NOMO-1 treated with DMSO at 0.1 percent for 48 hours (cell line): ENCODE measurements around the gene SMOC1.

Experiments
- DNase-seq: peaks from one replicate; lab custom pipeline; 2025; ENCODE audit not compliant: unreplicated experiment; lab: John Stamatoyannopoulos, UW

Gene SMOC1, protein sequence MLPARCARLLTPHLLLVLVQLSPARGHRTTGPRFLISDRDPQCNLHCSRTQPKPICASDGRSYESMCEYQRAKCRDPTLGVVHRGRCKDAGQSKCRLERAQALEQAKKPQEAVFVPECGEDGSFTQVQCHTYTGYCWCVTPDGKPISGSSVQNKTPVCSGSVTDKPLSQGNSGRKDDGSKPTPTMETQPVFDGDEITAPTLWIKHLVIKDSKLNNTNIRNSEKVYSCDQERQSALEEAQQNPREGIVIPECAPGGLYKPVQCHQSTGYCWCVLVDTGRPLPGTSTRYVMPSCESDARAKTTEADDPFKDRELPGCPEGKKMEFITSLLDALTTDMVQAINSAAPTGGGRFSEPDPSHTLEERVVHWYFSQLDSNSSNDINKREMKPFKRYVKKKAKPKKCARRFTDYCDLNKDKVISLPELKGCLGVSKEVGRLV

DNA sequence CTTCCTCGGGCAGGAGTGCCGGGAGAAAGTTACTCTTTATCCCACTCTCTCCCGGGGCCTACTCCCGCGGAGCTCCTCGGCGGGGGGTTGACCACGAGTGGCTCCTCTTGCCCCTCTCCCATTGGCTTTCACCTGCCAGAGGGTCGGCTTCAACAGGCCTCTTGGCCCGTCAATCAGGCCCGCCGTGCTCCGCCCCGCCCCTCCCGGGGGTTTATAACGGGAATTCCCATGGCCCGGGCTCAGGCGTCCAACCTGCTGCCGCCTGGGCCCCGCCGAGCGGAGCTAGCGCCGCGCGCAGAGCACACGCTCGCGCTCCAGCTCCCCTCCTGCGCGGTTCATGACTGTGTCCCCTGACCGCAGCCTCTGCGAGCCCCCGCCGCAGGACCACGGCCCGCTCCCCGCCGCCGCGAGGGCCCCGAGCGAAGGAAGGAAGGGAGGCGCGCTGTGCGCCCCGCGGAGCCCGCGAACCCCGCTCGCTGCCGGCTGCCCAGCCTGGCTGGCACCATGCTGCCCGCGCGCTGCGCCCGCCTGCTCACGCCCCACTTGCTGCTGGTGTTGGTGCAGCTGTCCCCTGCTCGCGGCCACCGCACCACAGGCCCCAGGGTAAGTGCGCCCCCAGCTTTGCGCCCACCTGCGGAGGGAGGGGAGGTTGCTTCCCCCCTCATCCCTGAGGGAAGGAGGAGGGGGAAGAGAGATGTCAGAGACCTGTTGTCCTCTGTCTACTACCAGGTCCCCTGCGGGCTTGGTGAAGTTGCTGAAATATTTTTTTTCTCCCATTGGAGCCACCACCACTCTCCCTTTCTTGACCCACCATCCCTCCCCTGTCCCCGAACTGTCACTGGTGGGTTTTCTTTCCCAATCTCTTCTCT, at the start of gene SMOC1:
SMOC1 (plus strand) TSS at position 242 of the 869 bp plus-strand sequence; CDS start at position 505, 263 bp downstream.
- no peak for DNase-seq

DNA sequence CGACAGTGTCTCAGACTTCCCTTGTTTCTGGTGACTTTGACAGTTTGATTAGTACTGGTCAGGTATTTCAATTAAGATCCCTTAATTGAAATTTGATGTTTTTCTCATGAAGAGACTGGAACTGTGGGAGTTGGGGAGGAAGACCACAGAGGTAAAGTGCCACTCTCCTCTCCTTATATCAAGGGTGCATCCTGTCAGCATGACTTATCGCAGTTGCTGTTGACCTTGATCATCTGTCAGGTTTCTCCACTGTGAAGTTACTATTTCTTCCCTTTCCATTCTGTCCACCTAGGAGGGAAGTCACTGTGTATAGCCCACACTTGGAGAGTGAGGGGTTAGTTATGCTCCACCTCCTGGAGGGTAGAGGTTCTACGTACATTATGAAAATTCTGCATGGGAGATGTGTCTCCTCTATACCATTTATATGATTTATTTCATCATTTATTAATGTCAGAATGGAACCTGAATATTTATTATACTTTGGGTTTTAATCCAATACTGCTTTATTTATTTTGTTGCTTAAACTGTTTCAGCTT, 40.3 kb upstream of the SMOC1 start:
- DNase-seq: no peak

DNA sequence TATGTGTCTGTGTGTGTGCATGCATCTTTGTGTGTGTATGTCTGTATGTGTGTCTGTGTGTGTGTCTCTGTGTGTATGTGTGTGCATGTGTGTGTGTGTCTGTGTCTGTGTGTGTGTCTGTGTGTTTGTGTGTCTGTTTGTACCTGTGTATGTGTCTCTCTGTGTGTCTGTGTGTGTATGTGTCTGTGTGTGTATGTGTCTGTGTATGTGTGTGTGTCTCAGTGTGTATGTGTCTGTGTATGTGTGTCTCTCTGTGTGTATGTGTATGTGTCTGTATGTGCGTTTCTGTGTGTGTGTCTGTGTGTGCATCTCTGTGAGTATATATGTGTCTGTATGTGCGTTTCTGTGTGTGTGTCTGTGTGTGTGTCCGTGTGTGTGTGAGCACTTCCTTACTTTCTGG, 39.6 kb upstream of the SMOC1 start:
- DNase-seq: no peak

DNA sequence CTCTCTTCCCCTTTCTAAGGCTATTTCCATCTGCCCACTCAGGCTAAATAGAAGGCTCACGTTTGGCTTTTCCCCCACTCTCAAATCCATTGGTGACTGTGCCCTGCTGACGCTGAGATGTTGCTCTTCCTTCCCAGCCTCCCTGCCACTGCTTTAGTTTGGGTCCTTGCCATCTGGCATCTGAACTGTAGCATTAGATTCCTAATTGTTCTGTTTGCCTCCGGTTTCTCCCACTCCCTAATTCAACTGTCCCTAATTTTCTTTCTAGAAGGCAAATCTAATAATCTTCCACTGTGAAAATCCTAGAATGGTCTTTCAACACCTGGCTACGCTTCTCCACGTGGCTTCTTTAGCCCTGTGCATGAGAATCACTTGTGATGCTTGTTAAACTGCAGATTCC, 37.6 kb upstream of the SMOC1 start:
- no peak for DNase-seq

DNA sequence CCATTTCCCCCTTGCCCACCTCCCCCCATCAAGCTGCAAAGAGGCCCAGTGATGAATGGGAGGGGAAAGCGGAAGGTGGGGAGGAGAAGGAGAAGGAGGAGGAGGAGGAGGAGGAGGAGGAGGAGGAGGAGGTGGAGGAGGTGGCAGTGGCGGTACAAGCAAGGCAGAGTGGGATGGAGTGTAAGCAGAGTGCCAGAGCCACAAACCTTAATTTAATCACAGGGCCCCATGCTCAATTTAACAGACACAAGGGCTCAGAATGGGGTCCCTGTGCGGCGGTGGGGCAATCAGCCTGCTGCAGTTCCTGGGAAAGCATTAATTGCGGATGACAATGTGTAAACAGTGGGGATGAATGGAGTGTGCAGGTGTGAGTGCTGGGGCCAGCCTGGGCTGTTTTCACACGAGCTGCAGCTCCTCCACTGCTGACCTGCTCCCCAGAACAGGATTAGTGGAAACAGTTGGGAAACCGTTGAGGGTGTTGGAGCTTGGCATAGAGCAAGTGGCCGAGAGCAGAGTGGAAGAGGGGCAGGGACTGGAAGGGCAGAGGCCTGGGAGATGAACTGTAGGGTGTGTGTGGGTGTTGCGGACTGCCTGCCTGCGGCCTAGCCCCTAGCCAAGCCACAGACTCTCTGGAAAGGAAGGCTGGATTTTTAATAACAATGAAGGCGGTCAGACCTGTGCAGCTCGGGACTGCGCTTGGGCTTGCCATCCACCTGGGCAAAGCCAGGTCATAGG, 36.4 kb upstream of the SMOC1 start:
- no peak for DNase-seq

DNA sequence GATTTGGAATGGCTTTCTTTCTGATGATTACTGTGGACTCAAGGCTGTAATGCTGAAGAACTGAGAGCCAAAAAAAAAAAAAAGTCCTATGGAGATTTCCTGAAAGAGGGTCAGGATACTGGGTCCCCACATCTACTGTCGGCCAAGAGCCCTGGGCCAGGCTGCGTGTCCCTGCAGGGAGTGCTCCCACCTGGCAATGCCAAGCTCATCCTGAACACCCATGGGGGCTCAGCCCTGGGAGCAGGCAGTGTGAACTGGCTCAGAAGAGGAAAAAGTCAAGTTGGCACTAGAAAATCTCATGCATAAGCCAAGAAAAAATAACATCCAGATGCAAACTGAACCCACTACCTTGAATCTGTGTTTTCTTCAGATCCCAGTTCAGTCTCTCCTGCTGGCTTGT, 35.0 kb upstream of the SMOC1 start:
- no peak for DNase-seq

DNA sequence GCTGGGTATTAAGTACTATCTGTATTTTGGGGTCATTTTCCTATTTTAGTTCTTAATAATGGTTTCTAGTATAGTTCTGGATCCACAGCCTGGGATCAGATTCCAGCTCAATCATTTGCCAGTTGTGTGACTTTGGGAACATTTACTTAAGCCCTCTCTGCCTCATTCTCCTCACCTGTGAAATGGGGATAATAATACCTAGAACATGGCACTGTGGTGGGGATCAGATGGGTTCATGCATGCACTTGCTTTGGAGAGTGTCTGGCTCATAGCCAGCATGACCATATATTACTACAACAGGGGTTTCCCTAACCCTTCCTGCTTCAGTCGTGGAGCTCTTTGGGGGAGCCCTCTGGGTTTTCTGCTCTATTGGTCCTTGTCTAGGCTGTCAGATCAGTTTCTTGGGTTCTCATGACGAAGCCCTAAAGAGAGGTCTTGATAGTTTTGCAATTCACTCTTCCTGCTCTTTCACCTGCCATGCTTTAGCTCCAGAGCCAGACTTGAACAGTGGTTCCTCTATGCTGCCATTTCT, 34.1 kb upstream of the SMOC1 start:
- DNase-seq: no peak

DNA sequence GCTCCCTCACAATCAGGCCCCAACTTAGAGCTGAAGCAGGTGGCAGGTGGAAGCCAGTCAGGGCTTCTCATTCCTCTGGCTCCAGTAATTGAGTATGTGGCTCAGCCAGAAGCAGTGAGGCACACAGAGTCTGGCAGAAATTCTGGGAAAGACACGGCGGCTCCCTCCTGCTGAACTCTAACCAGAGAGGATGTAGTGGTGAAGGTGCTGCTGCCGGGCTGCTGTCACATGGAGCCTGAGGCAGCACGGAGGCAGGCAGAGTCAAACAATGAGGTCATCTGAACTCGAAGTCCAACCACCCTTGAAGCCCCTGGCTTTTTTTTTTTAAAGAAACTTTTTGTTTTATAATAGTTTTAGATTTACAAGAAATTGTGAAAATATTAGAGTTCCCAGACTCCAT, 33.4 kb upstream of the SMOC1 start:
- DNase-seq: no peak

DNA sequence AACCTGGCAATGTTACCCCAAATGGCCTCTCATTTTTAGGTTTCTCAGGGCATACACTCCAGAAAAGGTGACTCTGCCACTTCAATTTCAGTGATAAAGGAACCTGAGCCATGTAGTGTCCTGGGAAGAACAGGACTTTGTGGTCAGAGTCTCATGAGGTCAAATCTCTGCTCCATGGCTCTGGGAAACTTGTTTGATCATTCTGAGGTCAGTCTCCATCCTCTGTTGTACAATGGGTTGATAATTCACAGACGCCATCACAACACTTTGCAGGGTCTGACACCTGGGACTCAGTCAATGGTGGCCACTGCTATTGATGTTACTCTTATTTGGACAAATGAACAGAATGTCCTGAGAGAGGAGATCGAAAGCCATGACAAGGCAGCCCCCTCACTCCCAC, 31.1 kb upstream of the SMOC1 start:
- DNase-seq: no peak

DNA sequence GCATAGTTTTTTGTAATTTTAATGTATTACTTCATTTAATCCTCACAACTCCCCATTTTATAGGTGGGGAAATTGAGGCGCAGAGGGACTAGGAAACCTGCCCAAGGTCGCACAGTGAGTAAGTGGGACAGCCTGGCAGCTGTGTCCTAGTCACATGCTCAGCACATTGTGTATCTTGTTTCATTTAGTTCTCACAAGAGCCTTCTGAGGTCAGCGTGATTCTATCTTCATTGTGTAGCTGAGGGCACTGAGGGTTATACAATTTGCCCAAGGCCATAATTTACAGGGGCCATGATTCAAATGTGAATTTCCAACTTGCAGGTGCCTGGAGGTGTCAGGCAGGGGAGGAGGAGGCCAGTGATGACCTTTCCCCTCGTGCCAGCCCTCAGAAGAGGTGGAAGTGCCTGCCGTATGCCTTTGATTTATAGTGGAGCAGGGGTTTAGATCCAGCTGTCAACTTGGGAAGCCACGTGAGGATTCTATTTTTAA, 30.3 kb upstream of the SMOC1 start:
- DNase-seq: no peak

DNA sequence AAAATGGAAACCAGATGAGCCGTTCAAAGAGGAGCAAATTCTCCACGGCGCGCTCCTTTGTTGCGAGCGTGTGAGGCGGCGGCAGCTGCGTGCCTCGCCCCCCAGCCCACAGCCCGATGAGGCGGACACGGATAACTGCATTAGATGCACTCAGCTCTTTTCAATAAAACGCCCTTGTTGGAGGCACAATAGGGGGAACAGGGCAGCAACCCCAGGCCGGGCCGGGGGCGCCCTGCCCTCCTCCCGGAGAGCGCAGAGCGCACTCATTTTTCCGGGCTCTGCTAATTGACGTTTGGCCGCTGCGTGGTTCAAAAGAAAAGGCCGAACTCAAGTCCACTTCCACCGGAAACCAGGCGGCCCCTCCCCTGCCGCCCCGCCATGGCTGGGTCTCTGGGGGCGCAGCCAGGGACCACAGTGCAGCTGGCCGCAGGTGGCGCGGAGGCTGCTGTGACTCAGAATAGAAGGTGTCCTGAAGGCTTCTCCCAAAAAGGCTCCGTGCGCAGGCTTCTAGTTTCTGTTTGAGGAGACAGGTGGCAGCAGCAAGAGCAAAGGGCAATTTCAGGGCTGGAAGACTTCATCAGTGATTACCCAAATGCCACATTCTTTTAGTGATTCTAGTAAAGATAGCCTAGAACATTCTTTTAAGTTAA, 29.0 kb upstream of the SMOC1 start:
- no peak for DNase-seq

DNA sequence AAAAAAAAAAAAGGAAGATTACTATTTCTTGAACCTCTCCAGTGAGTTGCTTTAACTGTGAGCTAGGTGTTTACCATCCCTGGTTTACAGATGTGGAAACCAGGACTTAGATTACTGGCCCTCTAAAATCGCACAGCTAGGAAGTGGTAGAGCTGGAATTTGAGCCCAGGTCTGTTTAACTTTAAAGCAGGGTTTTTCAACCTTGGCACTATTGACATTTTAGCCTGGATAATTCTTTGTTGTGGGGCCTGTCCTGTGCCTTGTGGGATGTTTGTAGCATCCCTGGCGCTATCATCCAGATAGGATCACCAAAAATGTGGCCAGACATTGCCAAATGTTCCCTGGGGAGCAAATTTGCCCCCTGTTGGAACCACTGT, 28.5 kb upstream of the SMOC1 start:
- no peak for DNase-seq

DNA sequence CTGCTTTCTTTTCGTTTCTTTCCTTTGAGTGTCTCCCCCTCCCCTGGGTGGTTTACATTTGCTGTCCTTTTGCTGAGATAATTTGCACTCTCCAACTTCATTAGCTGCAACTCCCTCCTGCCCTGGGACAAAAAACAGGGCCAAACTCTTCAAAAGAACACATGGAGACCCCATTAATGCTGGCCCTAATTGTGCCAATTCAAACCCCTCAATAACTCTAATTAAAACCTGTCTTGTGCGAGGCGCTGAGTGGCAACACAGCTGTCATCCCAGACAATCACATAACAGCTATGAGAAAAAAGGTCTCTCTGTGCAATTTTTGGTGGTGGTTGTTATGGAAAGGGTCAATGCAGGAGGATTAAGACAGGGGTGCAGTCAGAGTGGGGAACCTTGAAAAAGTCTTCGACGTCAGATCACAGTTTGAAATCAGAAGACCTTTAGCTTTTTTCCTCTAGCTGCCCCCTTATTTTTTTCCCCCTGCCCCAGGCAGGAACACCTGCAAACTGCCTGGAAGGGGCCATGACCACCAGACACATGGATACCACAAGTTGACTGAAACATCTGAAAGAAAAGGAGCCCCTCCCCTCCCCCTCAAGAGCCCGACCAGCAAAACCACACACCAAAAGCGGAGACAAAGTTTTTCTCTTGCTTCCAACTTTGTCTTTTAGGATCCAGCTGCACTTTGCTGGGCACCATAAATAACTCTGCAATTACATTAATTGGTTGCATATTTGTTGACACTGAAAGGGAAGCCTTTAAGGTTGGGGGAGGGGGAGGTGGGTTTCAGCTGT, 26.5 kb upstream of the SMOC1 start:
- DNase-seq: no peak

DNA sequence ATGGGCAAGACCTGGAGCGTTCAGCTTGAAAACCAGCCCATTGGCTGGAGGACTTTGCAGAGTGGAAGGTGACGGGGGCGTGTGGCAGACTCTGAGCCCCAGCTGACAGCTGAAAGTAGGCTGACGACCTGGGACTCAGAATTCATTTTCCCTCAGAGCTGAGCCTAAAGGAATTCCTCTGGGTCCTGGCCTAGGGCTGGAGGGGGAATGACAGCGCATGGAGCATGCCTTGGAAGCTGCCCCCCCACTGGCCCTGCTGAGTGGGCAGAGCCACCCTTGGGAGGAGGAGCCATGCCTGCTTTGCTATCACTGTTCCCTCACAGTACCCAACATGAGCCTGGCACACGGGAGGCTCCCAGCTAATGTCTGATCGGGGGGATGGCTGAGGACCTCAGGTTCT, 25.4 kb upstream of the SMOC1 start:
- DNase-seq: no peak

DNA sequence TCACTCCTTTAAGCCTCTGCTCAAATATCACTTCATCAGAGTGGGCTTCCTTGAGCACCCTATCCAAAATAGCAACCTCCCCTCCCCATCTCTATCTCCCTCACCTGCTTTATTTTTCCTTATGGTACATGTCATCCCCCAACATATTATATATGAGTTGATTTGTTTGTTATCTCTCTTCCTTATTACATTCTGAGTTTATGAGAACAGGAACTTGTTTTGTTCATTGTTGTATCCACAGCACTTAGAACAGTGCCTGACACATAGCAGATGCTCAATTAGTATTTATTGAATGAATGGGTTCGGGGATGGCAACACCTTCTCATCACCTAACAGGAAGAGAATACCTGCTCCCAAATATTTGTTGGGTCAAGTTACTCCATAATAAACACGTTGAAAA, 24.6 kb upstream of the SMOC1 start:
- no peak for DNase-seq

DNA sequence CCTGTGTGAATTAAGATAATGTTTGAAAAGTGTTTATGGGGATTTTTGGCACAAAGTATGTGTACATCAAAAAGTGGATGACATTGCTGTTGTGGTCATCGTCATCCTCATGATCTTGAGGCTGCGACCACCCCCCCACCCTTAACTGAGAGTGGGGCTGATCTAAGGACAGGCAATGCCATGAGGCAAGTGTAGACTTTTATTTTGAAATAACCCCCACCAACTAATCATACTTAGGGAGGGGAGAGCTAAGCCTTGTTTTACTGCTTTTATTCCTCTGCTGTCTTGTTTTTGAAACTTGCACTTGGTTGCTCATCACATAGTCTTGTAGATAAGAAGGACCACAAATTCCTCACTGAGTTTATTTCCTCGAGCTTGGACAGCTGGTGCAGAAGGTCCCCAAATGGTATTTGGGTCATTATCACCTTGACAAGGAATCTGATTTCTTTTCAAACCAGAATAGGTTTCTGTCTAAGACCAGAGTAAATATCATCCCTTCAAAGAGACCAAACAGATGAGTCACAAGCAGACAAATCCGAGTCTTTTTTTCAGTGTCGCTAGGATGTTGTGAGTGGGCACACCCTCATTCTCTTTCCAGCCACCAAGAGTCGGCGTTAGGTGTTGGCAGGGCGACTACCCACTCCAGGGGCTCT, 23.9 kb upstream of the SMOC1 start:
- DNase-seq: no peak

DNA sequence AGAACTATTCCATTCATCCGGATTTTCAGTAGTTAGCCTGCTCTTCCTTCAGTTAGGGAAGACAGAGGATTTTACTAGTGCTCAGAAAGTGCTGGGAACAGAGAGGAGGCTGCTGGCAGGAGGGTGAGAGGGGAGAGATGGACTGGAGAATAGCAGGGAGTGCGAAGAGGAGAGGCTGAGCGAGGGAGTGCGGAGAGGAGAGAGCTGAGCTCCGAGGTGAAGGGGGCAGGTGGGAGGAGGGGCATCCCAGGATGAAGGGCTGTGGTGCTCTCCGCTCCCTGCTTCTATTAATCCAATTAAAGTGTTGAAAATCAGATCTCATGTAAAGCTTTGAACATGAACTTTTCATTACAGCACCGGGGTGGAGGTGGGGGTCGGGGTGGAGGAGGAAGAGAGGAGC, 20.4 kb upstream of the SMOC1 start:
- DNase-seq: no peak

DNA sequence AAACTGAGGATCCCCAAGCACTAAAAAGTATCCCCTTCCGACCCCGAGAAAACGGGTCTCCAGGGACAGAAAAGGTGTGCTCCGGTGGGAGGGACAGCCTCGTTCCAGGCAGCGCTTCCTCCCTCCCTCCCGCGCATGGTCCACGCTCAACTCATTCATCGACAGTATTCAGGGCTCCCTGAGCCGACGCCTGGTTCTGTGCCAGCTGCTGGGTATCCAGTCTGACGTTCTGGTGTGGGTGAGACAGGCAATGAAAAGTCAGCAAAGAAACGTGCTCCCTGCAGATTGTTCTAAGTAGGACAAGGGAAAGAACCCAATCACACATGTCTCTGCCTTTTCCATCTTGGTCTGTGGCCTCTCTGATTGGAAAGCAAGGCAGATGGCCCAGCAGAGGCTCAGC, 19.6 kb upstream of the SMOC1 start:
- DNase-seq: no peak

DNA sequence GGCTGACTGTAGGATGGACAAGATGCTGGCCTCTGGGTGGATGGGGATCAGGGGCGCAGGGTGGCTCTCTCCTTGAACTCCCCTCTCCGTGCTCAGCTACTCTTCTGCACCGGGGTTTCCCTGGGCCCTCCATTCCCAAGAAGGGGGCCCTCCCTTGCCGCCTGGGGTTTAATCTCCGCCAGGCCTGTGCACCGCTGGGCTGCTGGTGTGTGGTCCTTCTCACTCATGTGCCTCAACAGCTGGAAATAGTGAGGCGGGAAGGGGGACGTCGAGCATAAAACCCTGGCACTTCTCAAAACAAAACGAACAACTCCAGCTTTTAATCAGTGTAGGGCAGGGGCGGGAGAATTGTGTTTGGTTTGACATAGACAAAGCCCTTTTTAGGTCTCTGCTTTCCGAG, 19.0 kb upstream of the SMOC1 start:
- no peak for DNase-seq
